B cell (primary cell): ENCODE data around the gene ABCF1.

Experiments
- EZH2 ChIP-seq: IDR thresholded peaks from 2 replicates; pipeline ENCODE4 v1.6.1; 2012; ENCODE audit warnings: borderline replicate concordance, low read depth, mild to moderate bottlenecking, moderate library complexity, low read length; ENCODE audit not compliant: insufficient read depth, poor library complexity, severe bottlenecking
- TF ChIP-seq, protein P1 (sequence below): fragments of 200-600 bp; IDR thresholded peaks from one replicate; pipeline ENCODE4 v1.8.0; 2022; ENCODE audit warnings: antibody characterized with exemption, mild to moderate bottlenecking

DNA sequence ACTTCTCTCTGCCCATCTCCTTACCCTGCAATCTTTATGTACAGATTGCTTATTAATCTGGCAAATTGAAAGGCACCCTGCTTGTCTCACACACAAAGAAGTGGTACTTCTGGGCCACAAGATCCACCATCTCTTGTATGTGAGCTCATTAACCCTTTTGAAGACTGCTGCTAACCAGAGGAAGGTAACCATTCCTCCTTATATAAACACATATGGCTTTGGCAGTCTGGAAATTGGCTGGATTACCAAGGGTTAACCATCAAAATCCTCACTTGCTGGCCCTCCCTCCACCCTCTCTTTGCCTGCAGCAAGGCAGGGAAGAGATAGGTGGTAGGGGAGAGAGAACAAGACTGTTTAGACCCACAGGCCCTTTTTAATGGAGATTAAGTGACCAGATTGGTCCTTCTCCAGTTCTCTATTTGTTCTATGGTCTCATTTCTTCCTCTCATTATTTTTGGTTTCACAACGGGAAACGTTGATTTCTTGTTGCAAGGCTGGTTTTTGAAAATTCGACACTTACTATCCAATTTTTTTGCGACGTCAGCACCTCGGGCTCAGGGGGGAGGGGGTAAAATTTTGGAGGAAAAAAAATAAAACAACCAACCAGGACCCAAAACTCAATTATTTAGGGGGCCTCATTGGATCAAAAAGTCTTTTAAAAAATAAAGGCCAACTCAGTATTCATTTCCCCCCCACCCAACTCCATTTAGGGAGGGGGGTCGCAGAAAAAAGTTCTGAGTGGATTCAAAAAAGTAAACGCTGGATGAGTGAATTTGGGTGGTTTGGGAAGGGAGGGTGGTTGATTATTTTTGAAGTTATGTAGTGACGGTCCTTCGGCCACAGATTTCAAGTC lies 44.9 kb downstream of the ABCF1 start:
- TF ChIP-seq, protein P1, sequence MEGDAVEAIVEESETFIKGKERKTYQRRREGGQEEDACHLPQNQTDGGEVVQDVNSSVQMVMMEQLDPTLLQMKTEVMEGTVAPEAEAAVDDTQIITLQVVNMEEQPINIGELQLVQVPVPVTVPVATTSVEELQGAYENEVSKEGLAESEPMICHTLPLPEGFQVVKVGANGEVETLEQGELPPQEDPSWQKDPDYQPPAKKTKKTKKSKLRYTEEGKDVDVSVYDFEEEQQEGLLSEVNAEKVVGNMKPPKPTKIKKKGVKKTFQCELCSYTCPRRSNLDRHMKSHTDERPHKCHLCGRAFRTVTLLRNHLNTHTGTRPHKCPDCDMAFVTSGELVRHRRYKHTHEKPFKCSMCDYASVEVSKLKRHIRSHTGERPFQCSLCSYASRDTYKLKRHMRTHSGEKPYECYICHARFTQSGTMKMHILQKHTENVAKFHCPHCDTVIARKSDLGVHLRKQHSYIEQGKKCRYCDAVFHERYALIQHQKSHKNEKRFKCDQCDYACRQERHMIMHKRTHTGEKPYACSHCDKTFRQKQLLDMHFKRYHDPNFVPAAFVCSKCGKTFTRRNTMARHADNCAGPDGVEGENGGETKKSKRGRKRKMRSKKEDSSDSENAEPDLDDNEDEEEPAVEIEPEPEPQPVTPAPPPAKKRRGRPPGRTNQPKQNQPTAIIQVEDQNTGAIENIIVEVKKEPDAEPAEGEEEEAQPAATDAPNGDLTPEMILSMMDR = no peak
- no peak for TF ChIP-seq EZH2
